Measurements from ENCODE around the gene CREB3L1.

Gene CREB3L1

DNA sequence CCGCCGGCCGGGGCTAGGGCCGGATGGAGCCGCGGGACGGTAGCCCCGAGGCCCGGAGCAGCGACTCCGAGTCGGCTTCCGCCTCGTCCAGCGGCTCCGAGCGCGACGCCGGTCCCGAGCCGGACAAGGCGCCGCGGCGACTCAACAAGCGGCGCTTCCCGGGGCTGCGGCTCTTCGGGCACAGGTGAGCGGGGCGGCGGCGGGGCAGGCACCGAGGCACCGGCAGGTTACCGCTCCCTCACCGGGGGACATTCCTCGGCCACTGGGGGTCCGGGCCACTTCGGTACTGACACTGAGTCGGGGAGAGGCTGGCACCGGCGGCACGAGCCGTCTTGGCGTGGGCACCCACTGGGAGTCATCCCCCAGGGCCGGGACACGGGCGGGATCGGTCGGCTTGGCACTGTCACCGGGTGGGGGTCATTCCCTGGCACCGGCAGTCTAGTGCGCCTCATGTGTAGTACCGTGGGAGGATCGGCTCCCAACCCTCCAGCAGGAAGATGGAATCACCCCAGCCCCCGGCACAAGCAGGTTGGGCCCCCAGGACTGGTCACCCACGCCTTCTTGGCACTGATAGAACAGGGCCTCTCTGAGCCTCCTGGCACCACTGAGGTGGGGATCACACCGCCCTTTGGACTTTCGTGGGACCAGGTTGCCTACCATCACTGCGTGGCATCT lies 70.3 kb downstream of the CREB3L1 start:
- Histone ChIP-seq H3K4me3 (ENCODE audit: insufficient read depth, low read length, poor library complexity, severe bottlenecking) (peak overlapping the region; percentile 73), H3F3A (ENCODE audit: insufficient read depth) (no peaks in the 10 kb centered on the region), H3K27me3 (ENCODE audit: low read length) (no peaks in the 10 kb centered on the region), H3K9me2 (replicated peaks; ENCODE audit: insufficient read depth, low read length) (no peaks in the 10 kb centered on the region), H3K9me3 (ENCODE audit: insufficient read depth, low read length) (no peaks in the 10 kb centered on the region), H3K9ac (ENCODE audit: low read length) (peak overlapping the region; percentile 79), H3K4me2 (ENCODE audit: low read depth, low read length, poor library complexity, severe bottlenecking) (peak overlapping the region; percentile 79), H3K36me3 (ENCODE audit: low read length) (no peaks in the 10 kb centered on the region), H2AFZ (ENCODE audit: low read depth, low read length, severe bottlenecking) (peak overlapping the region; percentile 25), H3K79me2 (ENCODE audit: insufficient read depth, low read length) (peaks cover 32% of the 10 kb centered on the region), H3K27ac (ENCODE audit: low read depth, low read length) (no peak overlapping the region), H4K20me1 (ENCODE audit: low read depth, low read length) (no peaks in the 10 kb centered on the region)
- TF ChIP-seq, protein P1, sequence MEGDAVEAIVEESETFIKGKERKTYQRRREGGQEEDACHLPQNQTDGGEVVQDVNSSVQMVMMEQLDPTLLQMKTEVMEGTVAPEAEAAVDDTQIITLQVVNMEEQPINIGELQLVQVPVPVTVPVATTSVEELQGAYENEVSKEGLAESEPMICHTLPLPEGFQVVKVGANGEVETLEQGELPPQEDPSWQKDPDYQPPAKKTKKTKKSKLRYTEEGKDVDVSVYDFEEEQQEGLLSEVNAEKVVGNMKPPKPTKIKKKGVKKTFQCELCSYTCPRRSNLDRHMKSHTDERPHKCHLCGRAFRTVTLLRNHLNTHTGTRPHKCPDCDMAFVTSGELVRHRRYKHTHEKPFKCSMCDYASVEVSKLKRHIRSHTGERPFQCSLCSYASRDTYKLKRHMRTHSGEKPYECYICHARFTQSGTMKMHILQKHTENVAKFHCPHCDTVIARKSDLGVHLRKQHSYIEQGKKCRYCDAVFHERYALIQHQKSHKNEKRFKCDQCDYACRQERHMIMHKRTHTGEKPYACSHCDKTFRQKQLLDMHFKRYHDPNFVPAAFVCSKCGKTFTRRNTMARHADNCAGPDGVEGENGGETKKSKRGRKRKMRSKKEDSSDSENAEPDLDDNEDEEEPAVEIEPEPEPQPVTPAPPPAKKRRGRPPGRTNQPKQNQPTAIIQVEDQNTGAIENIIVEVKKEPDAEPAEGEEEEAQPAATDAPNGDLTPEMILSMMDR (IDR thresholded peaks at IDR 0.05; ENCODE audit: insufficient read depth, low read length, poor library complexity, severe bottlenecking): no peak

DNA sequence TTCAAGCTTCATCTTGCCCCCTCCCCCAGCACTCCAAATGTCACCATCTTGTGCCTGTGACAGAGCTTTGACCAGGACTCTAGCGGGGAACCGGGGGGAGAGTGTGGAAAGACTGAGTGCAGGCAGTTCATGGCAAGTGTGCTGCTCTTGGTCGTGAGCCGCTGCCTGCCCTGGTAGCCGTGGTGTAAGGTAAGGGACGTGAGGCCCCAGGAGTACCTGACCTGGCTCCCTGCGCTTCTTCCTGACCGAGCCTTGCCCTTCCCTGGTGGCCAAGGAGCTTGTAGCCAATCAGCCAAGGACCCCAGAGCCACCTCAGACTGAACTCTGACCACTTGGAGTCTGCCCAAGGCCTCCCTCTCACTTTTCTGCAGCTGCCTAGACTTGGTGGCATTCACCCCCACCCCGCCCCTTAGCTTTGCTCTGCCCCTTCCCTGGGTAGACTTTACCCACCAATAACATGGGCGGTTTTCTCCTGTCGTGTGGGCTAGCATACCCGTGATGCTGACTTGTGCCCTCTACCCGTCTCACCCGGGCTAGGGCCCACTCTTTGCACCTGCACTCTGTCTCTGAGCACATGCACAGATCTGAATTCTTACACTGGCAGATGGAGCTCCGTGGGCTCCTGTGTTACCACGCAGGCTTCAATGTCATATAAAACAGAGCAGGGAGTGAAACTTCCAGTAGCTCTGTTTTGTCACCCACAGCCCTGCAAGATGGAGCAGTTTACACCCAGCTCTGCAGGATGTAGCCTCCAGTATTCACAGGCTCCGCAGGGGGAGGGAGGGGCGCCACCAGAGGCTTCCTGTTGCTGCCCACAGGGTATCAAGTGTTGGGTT lies 71.3 kb downstream of the CREB3L1 start:
- Histone ChIP-seq H3K27me3 (ENCODE audit: low read length) (no peaks in the 10 kb centered on the region), H3K9ac (ENCODE audit: low read length) (peak overlapping the region; percentile 79), H3K4me2 (ENCODE audit: low read depth, low read length, poor library complexity, severe bottlenecking) (peak overlapping the region; percentile 79), H3K4me3 (ENCODE audit: insufficient read depth, low read length, poor library complexity, severe bottlenecking) (peak overlapping the region; percentile 73), H3K79me2 (ENCODE audit: insufficient read depth, low read length) (peaks cover 39% of the 10 kb centered on the region), H3K9me2 (replicated peaks; ENCODE audit: insufficient read depth, low read length) (no peaks in the 10 kb centered on the region), H3F3A (ENCODE audit: insufficient read depth) (no peaks in the 10 kb centered on the region), H3K27ac (ENCODE audit: low read depth, low read length) (no peak overlapping the region), H2AFZ (ENCODE audit: low read depth, low read length, severe bottlenecking) (no peak overlapping the region), H3K36me3 (ENCODE audit: low read length) (no peaks in the 10 kb centered on the region), H4K20me1 (ENCODE audit: low read depth, low read length) (no peaks in the 10 kb centered on the region), H3K9me3 (ENCODE audit: insufficient read depth, low read length) (no peaks in the 10 kb centered on the region)
- no peak for TF ChIP-seq EZH2phosphoT487 (conservative IDR thresholded peaks at IDR 0.05; ENCODE audit: low read length)
- TF ChIP-seq, protein P1 (IDR thresholded peaks at IDR 0.05; ENCODE audit: insufficient read depth, low read length, poor library complexity, severe bottlenecking): no peak

DNA sequence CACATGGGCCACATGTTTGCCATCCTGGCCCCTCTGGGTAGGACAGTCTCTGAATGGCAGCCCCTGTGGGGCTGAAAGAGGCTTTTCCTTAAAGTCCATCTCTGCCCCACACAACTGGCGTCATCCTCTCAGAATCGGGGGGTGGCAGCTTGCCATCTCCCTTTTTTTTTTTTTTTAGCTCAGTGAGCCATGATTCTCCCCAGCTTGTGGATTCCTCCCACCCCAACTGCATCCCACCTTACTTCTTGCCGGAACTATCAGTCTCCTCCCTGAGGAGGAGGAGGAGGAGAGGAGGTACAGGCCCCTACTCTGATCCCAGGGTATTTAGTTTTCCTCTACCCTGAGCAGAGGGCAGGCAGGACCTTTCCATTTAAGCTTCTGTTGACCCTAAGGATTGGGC lies 73.2 kb downstream of the CREB3L1 start:
- 0 out of 2 replicates have a peak, but pooled peaks cover 6% of the 10 kb centered on the region for H4K20me1 ChIP-seq (ENCODE audit: low read depth, low read length)
- no peaks in the 10 kb centered on the region for H3K9me2 ChIP-seq (replicated peaks; ENCODE audit: insufficient read depth, low read length)
- no peaks in the 10 kb centered on the region for H3F3A ChIP-seq (ENCODE audit: insufficient read depth)
- no peaks in the 10 kb centered on the region for H3K9me3 ChIP-seq (ENCODE audit: insufficient read depth, low read length)
- H3K27me3 ChIP-seq (ENCODE audit: low read length): no peaks in the 10 kb centered on the region
- TF ChIP-seq, protein P1 (IDR thresholded peaks at IDR 0.05; ENCODE audit: insufficient read depth, low read length, poor library complexity, severe bottlenecking): no peak
- TF ChIP-seq EZH2phosphoT487 (conservative IDR thresholded peaks at IDR 0.05; ENCODE audit: low read length): no peak
- H3K36me3 ChIP-seq (ENCODE audit: low read length): no peaks in the 10 kb centered on the region
- H3K9ac ChIP-seq (ENCODE audit: low read length): no peak overlapping the region
- no peak overlapping the region for H2AFZ ChIP-seq (ENCODE audit: low read depth, low read length, severe bottlenecking)
- no peak overlapping the region for H3K4me2 ChIP-seq (ENCODE audit: low read depth, low read length, poor library complexity, severe bottlenecking)
- peaks cover 50% of the 10 kb centered on the region for H3K79me2 ChIP-seq (ENCODE audit: insufficient read depth, low read length)
- no peak overlapping the region for H3K4me3 ChIP-seq (ENCODE audit: insufficient read depth, low read length, poor library complexity, severe bottlenecking)
- no peak overlapping the region for H3K27ac ChIP-seq (ENCODE audit: low read depth, low read length)
